ENCODE measurements around the gene TMPRSS15.
A peak's percentile ranks its signal among the peaks of the same experiment; 100 is the strongest.

Gene TMPRSS15

DNA sequence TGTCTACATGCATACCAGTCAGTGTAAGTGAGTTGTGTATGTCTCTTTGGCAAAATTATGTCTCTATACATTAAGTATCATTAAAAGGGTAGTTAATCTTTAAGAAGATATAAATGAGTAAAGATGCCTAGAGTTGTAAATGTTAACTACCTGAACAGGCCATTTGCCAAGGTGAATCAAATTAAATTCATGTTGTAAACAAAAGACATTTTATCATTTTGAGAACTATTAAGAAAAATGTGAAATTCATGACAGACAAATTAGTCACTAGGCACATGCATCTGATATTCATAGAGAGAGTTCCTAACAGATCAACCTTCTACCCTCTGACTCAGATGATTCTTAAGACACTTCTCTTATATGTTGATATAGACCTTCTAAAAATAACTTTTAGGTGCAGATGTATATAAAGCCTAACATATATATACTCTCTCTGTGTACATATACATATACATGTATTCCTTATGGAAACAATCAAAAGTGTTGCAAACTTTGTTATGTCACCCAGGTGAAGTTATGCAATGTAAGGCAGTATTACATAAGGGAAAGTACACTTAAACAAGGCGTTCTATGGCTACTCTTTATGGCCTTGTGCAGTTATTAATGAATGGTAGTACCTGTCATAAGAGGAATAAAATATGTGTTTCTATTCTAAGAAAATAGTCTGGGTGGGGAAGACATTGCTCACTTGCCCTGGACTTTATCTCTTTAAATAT lies at the start of gene TMPRSS15:
TSS of gene TMPRSS15 (minus strand) at position 51 of the 716 bp plus-strand sequence. CDS start 163 bp downstream, outside the sequence.
- no peak within 1 kb of the TSS for H3K4me2 ChIP-seq
- H4K20me1 ChIP-seq = no peaks in the 10 kb centered on the region
- H3K27me3 ChIP-seq = no peaks in the 10 kb centered on the region
- no peak within 1 kb of the TSS for H3K27ac ChIP-seq
- H3K9ac ChIP-seq = no peak within 1 kb of the TSS
- no peak for TF ChIP-seq Cebpa-rat (IDR thresholded peaks at IDR 0.05)
- peaks cover 0 to 14% (median 9%) of the 10 kb centered on the region in 11 experiments; a peak in 13 of 22 replicates for H3K9me3 ChIP-seq (replicated peaks in 1 of 11)
- H3K4me3 ChIP-seq = no peak within 1 kb of the TSS
- no peaks in the 10 kb centered on the region for H3K36me3 ChIP-seq
- no peaks in the 10 kb centered on the region for H3K4me1 ChIP-seq

DNA sequence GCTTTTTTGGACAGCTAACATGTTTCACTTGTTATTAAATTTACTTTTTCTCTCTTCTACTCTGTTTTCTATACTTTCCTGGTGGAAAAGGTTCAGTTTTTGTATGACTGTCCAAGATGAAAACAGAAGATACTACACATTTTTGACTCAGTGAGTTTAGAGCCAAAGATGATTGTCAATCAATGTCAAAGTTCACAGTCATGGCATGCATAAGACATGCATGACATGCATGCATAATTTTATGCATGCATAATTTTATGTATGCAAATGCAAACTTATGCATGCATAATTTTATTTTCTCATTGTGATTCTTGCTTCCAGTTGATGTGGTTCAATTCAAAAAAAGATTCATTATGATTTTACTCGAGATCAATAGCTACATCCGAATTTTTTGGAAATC lies 48.1 kb upstream of the TMPRSS15 start:
- peaks cover 0 to 22% (median 7%) of the 10 kb centered on the region in 10 experiments; a peak in 10 of 20 replicates for H3K4me1 ChIP-seq
- no peaks in the 10 kb centered on the region for H4K20me1 ChIP-seq
- no peaks in the 10 kb centered on the region for H3K27me3 ChIP-seq
- no peak overlapping the region for H3K4me3 ChIP-seq
- no peaks in the 10 kb centered on the region; a peak in 1 of 22 replicates for H3K36me3 ChIP-seq
- no peak for TF ChIP-seq Cebpa-rat (IDR thresholded peaks at IDR 0.05)
- H3K9me3 ChIP-seq (replicated peaks in 1 of 11) = peaks cover 20 to 31% (median 28%) of the 10 kb centered on the region in 11 experiments
- H3K4me2 ChIP-seq = no peak overlapping the region
- H3K9ac ChIP-seq = no peak overlapping the region
- H3K27ac ChIP-seq = no peak overlapping the region

DNA sequence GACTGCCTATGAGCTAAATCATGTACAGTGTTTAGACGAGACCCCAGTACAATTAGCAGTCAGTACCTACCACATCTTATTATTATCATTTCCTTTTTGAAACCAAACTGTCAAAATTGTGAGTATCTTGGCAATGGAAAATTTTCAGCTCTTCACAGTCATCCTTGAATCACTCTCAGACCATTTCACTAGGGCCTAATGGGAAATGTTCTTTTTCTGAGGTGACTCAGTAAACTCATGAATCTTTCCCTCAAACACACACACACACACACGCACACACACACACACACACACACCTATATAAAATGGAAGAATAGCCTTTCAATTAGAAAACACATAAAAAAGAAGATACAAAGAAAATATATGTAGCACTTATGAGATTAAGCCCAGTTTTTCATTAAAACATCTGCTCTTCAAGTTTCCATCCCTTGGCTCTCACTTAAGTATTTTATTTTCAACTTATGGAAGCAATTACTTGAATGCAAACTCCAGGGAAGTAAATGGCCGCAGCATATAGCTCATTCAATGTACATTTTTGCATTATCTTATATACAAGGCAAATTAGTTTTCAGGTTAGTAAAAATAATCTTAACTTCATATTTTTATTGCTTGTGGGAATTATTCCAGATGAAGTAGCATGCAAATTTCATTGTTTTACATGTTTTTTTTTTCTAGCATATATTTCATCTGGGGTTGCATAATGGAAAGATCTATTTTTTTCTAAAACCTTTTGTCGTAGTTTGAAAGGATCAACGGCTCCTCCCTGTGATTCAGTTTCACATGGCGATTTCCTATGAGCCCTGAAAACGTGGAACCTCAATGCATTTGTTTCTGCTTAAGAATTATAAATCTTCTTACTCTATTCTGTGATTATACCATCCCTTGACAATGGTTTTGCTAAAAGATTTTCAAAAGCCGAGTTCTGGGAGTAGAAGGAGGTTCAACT lies 46.3 kb upstream of the TMPRSS15 start:
- H3K27me3 ChIP-seq = no peaks in the 10 kb centered on the region
- peaks cover 23 to 34% (median 28%) of the 10 kb centered on the region in 11 experiments for H3K9me3 ChIP-seq (replicated peaks in 1 of 11)
- H3K36me3 ChIP-seq = no peaks in the 10 kb centered on the region; a peak in 2 of 22 replicates
- H3K27ac ChIP-seq = peak overlapping the region in 4 of 11 experiments; percentile 5 to 40 (median 16); a peak in 5 of 22 replicates
- H3K9ac ChIP-seq = no peak overlapping the region
- H3K4me2 ChIP-seq = peak overlapping the region in 6 of 11 experiments; percentile 5 to 58 (median 35); a peak in 9 of 22 replicates
- H3K4me3 ChIP-seq = no peak overlapping the region
- H4K20me1 ChIP-seq = no peaks in the 10 kb centered on the region
- no peak for TF ChIP-seq Cebpa-rat (IDR thresholded peaks at IDR 0.05)
- peaks cover 0 to 16% (median 6%) of the 10 kb centered on the region in 10 experiments; a peak in 9 of 20 replicates for H3K4me1 ChIP-seq

DNA sequence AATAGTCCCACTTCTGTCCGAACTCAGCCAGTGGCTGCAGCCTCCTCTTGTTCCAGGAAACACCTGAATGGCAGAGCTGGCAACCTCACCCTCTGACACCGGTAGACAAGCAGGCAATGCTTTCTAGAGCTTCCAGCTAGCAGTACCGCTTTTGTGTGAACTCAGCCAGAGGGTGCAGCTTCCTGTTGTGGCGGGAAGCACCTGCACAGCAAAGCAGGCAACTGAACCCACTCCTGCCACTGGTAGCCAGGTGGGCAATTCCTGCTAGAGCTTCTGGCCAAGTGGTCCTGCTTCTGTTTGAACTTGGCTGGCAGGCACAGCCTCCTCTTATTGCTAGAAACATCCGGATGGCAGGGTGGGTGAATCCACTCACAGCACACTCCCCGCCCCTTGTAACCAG lies 40.1 kb upstream of the TMPRSS15 start:
- no peaks in the 10 kb centered on the region; a peak in 2 of 22 replicates for H3K36me3 ChIP-seq
- H3K27ac ChIP-seq = peak overlapping the region in 8 of 11 experiments; percentile 54 to 88 (median 73); a peak in 16 of 22 replicates
- H4K20me1 ChIP-seq = no peaks in the 10 kb centered on the region
- no peak for TF ChIP-seq Cebpa-rat (IDR thresholded peaks at IDR 0.05)
- peaks cover 15 to 26% (median 20%) of the 10 kb centered on the region in 11 experiments for H3K9me3 ChIP-seq (replicated peaks in 1 of 11)
- H3K27me3 ChIP-seq = no peaks in the 10 kb centered on the region
- peak overlapping the region in 6 of 11 experiments; percentile 30 to 65 (median 52); a peak in 10 of 22 replicates for H3K9ac ChIP-seq
- H3K4me2 ChIP-seq = peak overlapping the region; percentile 26 to 85 (median 76); a peak in 21 of 22 replicates
- H3K4me1 ChIP-seq = peaks cover 9 to 18% (median 14%) of the 10 kb centered on the region in 10 experiments; a peak in 19 of 20 replicates
- peak overlapping the region in 1 of 10 experiments; percentile 1; a peak in 1 of 20 replicates for H3K4me3 ChIP-seq

DNA sequence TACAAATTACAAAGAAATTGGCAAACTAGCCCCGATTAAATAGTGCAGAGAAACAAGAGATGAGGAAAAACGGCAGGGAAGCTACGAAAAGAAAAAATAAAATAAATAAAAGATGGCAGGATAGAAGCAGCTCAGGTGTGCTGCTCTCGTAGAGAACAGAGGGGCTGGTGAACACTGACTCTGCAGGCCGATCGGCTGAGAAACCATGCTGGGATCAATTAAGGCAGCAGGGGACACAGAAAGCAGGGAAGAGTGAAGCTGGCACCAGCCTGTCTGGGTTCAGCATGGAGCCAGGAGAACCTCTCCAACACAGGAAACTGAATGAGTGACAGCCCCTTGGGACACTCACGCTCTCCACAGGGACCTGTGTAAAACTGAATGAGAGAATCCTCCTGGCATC lies 39.5 kb upstream of the TMPRSS15 start:
- peak overlapping the region in 1 of 10 experiments; percentile 1; a peak in 1 of 20 replicates for H3K4me3 ChIP-seq
- peaks cover 9 to 18% (median 14%) of the 10 kb centered on the region in 10 experiments; a peak in 19 of 20 replicates for H3K4me1 ChIP-seq
- peaks cover 15 to 26% (median 20%) of the 10 kb centered on the region in 11 experiments for H3K9me3 ChIP-seq (replicated peaks in 1 of 11)
- H3K27ac ChIP-seq = peak overlapping the region in 8 of 11 experiments; percentile 54 to 88 (median 73); a peak in 16 of 22 replicates
- peak overlapping the region in 6 of 11 experiments; percentile 30 to 65 (median 48); a peak in 10 of 22 replicates for H3K9ac ChIP-seq
- no peaks in the 10 kb centered on the region; a peak in 2 of 22 replicates for H3K36me3 ChIP-seq
- no peak for TF ChIP-seq Cebpa-rat (IDR thresholded peaks at IDR 0.05)
- no peaks in the 10 kb centered on the region for H3K27me3 ChIP-seq
- no peaks in the 10 kb centered on the region for H4K20me1 ChIP-seq
- H3K4me2 ChIP-seq = peak overlapping the region; percentile 26 to 85 (median 76); a peak in 21 of 22 replicates

DNA sequence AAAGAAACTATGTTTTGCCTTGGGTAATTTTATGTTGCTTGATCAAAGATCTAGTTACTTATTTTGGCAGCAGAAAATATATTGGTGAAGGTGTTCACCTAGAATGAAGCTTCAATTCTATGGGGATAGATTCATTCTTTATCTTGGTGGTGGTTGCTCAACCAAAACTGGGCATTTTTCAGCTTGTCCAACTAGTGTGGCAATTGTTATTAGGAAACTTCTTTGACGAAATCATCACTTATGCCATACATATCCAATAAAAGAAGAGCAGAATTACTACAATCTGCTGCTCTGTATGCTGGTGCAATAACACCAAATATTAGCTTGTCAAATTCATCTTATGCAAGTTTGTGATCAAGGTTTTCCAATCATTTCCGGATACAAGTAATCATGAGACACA lies 26.8 kb upstream of the TMPRSS15 start:
- no peak overlapping the region for H3K27ac ChIP-seq
- no peak overlapping the region for H3K4me3 ChIP-seq
- no peak for TF ChIP-seq Cebpa-rat (IDR thresholded peaks at IDR 0.05)
- H3K4me2 ChIP-seq = no peak overlapping the region
- H3K9ac ChIP-seq = no peak overlapping the region
- peaks cover 9 to 14% (median 13%) of the 10 kb centered on the region in 11 experiments; a peak in 20 of 22 replicates for H3K9me3 ChIP-seq (replicated peaks in 1 of 11)
- no peaks in the 10 kb centered on the region for H3K27me3 ChIP-seq
- no peaks in the 10 kb centered on the region for H3K36me3 ChIP-seq
- H4K20me1 ChIP-seq = no peaks in the 10 kb centered on the region
- H3K4me1 ChIP-seq = no peaks in the 10 kb centered on the region

DNA sequence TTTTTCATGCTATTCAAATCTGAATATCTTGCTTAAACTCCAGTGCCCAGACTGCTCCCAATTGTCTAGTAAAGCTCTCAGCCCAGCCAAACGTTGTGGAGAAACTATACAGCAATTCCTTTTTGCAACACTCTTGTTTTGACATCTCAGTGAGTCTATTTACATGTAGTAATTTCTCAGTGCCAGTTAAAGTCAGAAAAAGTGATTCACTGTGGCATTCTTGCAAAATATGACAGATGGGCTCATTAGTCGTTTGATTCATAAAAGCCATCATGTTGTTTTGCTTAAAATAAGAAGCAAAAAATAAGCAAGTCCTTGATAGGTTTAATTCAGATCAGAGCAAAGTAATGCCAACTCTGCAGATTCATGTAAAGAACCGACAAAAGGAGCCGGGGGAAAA lies 20.7 kb upstream of the TMPRSS15 start:
- Histone ChIP-seq H3K36me3 (no peaks in the 10 kb centered on the region), H3K4me2 (no peak overlapping the region), H3K4me3 (no peak overlapping the region), H3K27me3 (no peaks in the 10 kb centered on the region), H3K27ac (no peak overlapping the region), H3K4me1 (no peaks in the 10 kb centered on the region), H3K9ac (no peak overlapping the region), H4K20me1 (no peaks in the 10 kb centered on the region), H3K9me3 (replicated peaks in 1 of 11) (peaks cover 9 to 12% (median 11%) of the 10 kb centered on the region in 11 experiments; a peak in 20 of 22 replicates)
- TF ChIP-seq Cebpa-rat (IDR thresholded peaks at IDR 0.05) = no peak

DNA sequence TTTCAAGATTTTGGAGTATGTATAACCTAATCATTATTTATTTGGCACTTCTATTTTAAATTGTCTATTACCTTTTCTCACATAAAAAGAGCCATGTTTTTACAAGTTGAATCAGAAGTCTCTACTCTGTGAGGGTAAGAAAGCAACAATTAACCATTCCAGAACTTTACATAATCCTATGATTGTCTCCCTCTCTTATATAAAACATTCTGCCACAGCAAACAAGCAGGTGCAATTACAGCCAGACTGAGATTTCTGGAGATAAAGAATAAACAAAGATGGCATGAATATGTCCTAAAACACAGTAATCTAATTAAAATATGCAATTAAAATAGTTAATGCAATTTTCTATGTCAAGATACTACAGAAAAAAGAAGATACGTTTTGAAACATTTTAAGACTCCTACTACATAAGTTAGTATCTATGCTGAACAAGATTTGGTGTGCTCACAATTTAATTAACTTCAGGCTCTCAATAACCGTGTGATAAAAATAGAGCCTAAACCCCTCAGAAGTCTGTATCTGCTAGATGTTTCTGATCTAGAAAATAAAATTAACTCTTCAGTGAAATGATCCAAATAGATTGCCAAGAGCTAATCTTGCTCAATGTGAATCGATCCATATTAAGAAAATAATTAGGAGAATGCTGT lies 13.7 kb upstream of the TMPRSS15 start:
- TF ChIP-seq Cebpa-rat (IDR thresholded peaks at IDR 0.05) = no peak
- H3K9ac ChIP-seq = no peak overlapping the region
- H3K36me3 ChIP-seq = no peaks in the 10 kb centered on the region
- H3K4me2 ChIP-seq = no peak overlapping the region
- no peak overlapping the region for H3K4me3 ChIP-seq
- H3K27me3 ChIP-seq = no peaks in the 10 kb centered on the region
- peaks cover 0 to 4% (median 0%) of the 10 kb centered on the region in 11 experiments; a peak in 2 of 22 replicates for H3K9me3 ChIP-seq (replicated peaks in 1 of 11)
- no peaks in the 10 kb centered on the region for H3K4me1 ChIP-seq
- no peaks in the 10 kb centered on the region for H4K20me1 ChIP-seq
- no peak overlapping the region for H3K27ac ChIP-seq

Data from BLaER1 treated with 17β-estradiol and CSF1 and Interleukin-3, amounts not matched to agents 10 nM and 100 nM (cell line).